T-helper 17 cell (primary cell): ENCODE results near the gene PSMC1. TPM values are rescaled to one million over a fixed set of nuclear protein-coding genes. Genes with fewer than 3 reads are reported as not detected.

ENCODE experiments used
- ATAC-seq: fragments of 150-1000 bp; cut with Tn5 transposase; 2 replicates; pipeline ENCODE4 v1.10.0; 2021; ENCODE audit warnings: mild to moderate bottlenecking, moderate library complexity
- DNase-seq, 3 donors: peaks; one replicate each; pipeline versions ENCODE4 v3.0.0 to v3.0.0-alpha.2; 2020 to 2021
- H3K9me3 ChIP-seq: one replicate; pipeline ENCODE4 v1.7.0; 2013; ENCODE audit warnings: low read length, mild to moderate bottlenecking; ENCODE audit not compliant: control insufficient read depth, poor library complexity, severe bottlenecking
- H3K27ac Mint-ChIP-seq: one replicate; pipeline ENCODE4 v1.8.0; 2022; ENCODE audit warnings: mild to moderate bottlenecking, moderate library complexity, mixed read lengths
- H3K27me3 Mint-ChIP-seq: one replicate; pipeline ENCODE4 v1.8.0; 2022; ENCODE audit warnings: mixed read lengths
- H3K36me3 Mint-ChIP-seq: one replicate; pipeline ENCODE4 v1.8.0; 2022; ENCODE audit warnings: low read depth, mixed read lengths
- H3K4me1 Mint-ChIP-seq: one replicate; pipeline ENCODE4 v1.8.0; 2022; ENCODE audit warnings: mild to moderate bottlenecking, mixed read lengths
- H3K4me3 Mint-ChIP-seq: one replicate; pipeline ENCODE4 v1.8.0; 2022; ENCODE audit warnings: mild to moderate bottlenecking, moderate library complexity, mixed read lengths
- total RNA-seq, 4 donors: library from RNA in 2 of 4; stranded (reverse) in 2 of 4; gene quantifications; one replicate each; pipeline ENCODE4 v1.2.3 and lab custom pipeline; 2022 to 2026

Gene PSMC1
- total RNA-seq, 2 donors from 2014 or later: 61.6 to 65.8 TPM

DNA sequence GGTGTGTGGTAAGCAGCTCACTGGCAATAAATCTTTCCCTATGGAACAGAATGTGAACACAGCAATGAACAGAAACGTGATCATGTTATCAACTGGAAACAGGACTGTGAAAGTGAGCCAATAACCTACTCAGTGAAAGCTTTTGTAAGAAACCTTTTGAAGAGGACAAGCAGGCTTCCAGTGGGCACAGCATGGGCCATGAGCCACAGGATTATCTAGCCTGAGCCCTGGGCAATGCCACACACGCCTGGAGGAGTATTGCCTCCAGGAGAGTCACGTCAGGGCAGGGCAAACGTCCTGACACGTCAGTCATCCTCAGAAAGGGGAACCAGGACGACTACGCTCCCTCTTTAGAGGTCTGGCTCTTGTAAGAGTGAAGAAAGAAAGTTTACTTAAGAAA is 43.1 kb downstream of the PSMC1 start:
- peaks cover 7% of the 10 kb centered on the region for H3K4me1 Mint-ChIP-seq
- H3K27me3 Mint-ChIP-seq: no peaks in the 10 kb centered on the region
- no peak for DNase-seq
- H3K36me3 Mint-ChIP-seq: peaks cover 6% of the 10 kb centered on the region
- H3K27ac Mint-ChIP-seq: no peak overlapping the region
- H3K4me3 Mint-ChIP-seq: no peak overlapping the region
- H3K9me3 ChIP-seq: no peaks in the 10 kb centered on the region
- ATAC-seq: peak; percentile 27

DNA sequence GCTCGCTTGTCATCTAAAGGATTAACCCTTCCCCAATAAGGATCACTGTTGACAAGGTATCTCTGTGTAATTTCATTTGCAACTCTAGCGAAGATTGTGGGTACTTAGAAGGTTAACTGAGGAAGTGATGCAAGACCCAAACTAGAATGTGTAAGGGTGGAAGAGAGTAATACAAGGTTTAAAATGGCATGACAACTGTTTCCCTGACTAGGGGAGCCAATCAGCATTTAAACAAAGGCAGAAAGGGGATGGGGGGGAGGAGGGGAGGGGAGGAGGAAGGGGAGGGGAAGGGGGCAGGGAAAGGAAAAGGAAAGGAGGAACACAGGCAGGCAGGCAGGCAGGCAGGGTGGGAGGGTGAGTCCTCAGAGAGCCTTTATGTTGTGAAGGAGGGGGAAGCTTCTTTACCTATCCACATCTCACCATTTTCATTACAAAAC is 44.3 kb downstream of the PSMC1 start:
- peaks cover 12% of the 10 kb centered on the region for H3K4me1 Mint-ChIP-seq
- ATAC-seq: no peak
- DNase-seq: no peak
- no peaks in the 10 kb centered on the region for H3K9me3 ChIP-seq
- H3K27me3 Mint-ChIP-seq: no peaks in the 10 kb centered on the region
- peak overlapping the region; percentile 64 for H3K27ac Mint-ChIP-seq
- no peak overlapping the region for H3K4me3 Mint-ChIP-seq
- peaks cover 10% of the 10 kb centered on the region for H3K36me3 Mint-ChIP-seq

DNA sequence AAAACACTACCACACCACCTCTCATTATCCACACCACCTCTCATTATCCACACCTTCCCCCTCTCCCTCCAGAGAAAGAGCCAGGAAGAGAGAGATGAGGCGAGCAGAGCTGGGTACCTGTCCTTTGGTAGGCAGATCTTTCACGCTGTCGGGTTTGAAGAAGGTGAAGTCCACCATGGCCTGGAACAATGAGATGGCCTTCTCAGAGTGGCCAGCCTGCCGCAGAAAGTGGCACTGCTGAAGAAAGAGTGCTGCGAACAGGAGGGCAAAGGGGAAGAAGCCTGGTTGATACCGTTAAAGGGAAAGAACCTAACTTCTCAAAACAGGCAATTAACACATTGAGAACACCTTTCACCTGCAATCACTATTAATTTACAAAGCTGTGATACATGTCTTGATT is 44.8 kb downstream of the PSMC1 start:
- H3K36me3 Mint-ChIP-seq: peaks cover 10% of the 10 kb centered on the region
- DNase-seq (no peak), ATAC-seq (no peak)
- peak overlapping the region; percentile 64 for H3K27ac Mint-ChIP-seq
- no peaks in the 10 kb centered on the region for H3K9me3 ChIP-seq
- H3K4me1 Mint-ChIP-seq: peaks cover 12% of the 10 kb centered on the region
- no peak overlapping the region for H3K4me3 Mint-ChIP-seq
- no peaks in the 10 kb centered on the region for H3K27me3 Mint-ChIP-seq

DNA sequence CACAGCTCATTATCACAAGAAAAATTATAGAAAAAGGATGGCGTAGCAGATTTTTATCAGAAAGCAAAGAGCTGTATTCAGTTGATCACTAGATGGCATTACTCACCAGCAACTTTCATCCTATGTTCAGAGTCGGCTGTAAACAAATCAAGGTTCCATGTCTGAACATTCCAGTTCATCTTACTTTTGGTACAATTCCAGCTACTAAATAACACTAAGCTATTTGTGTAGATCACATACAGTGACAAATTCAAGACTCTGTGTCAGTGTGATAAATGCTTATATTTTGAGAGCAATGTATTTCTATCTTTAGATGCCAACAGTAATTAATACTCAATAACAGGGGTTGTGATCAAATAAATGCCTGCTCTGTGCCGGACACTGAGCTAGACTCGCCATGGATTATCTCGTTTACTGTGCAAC is 45.3 kb downstream of the PSMC1 start:
- no peaks in the 10 kb centered on the region for H3K9me3 ChIP-seq
- no peaks in the 10 kb centered on the region for H3K27me3 Mint-ChIP-seq
- DNase-seq: no peak
- H3K4me3 Mint-ChIP-seq: no peak overlapping the region
- H3K27ac Mint-ChIP-seq: no peak overlapping the region
- peaks cover 12% of the 10 kb centered on the region for H3K4me1 Mint-ChIP-seq
- H3K36me3 Mint-ChIP-seq: peaks cover 12% of the 10 kb centered on the region
- ATAC-seq: no peak

DNA sequence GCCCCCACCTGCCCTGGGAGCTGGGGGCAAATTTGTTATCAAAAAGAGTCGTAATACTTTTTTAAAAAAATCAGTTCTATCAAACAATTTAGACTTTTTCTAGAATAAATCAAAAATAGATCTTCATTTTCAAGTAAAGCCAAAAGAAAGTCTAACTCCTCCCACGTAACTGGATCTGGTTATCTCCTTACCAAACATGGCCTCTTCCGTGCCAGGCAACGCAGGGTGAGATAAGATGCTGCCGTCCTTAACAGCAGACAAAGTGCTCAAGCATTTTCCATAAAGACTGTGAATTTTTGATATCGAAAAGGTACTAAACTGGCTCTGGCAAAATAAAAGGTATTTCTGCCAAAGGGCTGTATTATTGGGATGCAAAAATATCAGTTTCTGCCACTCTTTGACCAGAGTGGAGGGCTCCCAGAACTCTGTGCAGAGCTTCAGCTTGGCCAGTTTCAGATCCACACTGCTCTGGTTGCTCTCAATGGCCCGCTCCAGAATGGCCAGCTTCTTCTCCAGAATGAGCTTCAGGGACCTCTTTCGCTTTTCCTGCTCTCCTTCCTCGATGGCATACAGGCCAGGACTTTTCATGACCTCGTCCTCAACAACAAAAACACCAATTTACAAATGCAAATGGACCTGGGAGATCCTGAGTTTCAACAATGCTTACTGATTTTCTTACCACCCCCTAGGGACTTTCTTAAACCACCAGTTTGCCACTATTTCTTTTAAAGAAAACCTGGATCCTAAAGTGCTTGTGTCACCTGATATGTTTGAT is 46.4 kb downstream of the PSMC1 start:
- no peaks in the 10 kb centered on the region for H3K27me3 Mint-ChIP-seq
- no peaks in the 10 kb centered on the region for H3K9me3 ChIP-seq
- no peak overlapping the region for H3K27ac Mint-ChIP-seq
- H3K4me3 Mint-ChIP-seq: no peak overlapping the region
- DNase-seq (no peak), ATAC-seq (no peak)
- peaks cover 12% of the 10 kb centered on the region for H3K36me3 Mint-ChIP-seq
- peaks cover 12% of the 10 kb centered on the region for H3K4me1 Mint-ChIP-seq

DNA sequence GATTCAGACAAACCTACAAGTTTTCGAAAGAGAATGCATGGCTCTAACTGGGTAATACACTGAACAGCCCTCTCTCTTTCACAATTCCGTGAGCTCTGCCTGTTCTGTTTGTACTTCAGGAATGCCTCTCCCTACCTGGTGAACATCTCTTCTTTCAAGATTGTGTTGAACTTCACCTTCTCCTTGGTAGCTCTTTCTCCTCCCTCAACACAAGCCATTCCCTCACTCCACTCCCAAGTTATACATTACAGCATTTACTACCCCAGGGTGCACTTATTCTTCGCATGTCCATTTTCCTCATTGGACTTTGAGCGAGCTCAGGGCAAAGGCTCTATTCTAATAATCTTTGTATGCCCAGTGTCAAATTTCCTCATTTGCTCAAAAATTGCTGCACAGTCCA is 47.1 kb downstream of the PSMC1 start:
- H3K36me3 Mint-ChIP-seq: peaks cover 12% of the 10 kb centered on the region
- no peak overlapping the region for H3K4me3 Mint-ChIP-seq
- no peak for DNase-seq
- ATAC-seq: no peak
- H3K4me1 Mint-ChIP-seq: peaks cover 12% of the 10 kb centered on the region
- H3K9me3 ChIP-seq: no peaks in the 10 kb centered on the region
- no peak overlapping the region for H3K27ac Mint-ChIP-seq
- no peaks in the 10 kb centered on the region for H3K27me3 Mint-ChIP-seq

DNA sequence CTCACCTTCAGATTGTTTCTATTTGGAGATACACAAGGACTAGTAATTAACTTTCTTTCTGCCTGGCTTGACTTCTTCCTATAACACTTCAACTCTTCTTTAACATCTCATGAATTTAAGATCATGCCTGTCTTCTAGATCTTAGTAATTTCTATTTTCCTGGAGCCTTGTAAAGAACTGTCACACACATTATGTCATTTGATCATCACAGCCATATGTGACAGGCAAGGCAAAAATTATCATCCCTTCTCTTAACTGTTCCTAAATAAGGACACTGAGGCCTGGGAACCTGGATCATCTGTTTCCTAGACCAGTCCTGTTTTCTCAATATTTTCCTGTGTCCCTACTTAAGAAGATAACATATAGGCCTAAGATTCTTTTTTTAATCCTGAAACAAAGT is 48.1 kb downstream of the PSMC1 start:
- DNase-seq (no peak), ATAC-seq (no peak)
- H3K27me3 Mint-ChIP-seq: no peaks in the 10 kb centered on the region
- H3K9me3 ChIP-seq: no peaks in the 10 kb centered on the region
- H3K4me3 Mint-ChIP-seq: no peak overlapping the region
- peaks cover 14% of the 10 kb centered on the region for H3K4me1 Mint-ChIP-seq
- peaks cover 14% of the 10 kb centered on the region for H3K36me3 Mint-ChIP-seq
- H3K27ac Mint-ChIP-seq: no peak overlapping the region

DNA sequence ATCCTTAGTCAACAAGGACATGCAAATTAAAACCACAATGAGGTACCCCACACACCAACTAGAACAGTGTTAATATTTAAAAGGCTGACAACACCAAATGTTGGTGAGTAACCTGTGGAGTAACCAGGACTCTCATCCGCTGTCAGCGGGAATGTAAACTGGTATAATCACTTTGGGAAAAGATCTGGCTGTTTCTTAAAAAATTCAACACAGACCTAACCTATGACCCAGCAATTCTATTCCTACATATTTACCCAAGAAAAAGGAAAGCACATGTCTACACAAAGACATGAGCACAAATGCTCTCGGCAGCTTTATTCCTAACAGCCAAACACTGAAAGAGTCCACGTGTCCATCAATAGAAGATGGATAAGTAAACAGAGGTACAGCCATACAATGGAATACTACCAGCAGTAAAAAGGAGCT is 48.8 kb downstream of the PSMC1 start:
- ATAC-seq (no peak), DNase-seq (no peak)
- H3K27ac Mint-ChIP-seq: no peak overlapping the region
- H3K4me3 Mint-ChIP-seq: no peak overlapping the region
- H3K27me3 Mint-ChIP-seq: no peaks in the 10 kb centered on the region
- H3K9me3 ChIP-seq: no peaks in the 10 kb centered on the region
- peaks cover 14% of the 10 kb centered on the region for H3K4me1 Mint-ChIP-seq
- peaks cover 14% of the 10 kb centered on the region for H3K36me3 Mint-ChIP-seq

DNA sequence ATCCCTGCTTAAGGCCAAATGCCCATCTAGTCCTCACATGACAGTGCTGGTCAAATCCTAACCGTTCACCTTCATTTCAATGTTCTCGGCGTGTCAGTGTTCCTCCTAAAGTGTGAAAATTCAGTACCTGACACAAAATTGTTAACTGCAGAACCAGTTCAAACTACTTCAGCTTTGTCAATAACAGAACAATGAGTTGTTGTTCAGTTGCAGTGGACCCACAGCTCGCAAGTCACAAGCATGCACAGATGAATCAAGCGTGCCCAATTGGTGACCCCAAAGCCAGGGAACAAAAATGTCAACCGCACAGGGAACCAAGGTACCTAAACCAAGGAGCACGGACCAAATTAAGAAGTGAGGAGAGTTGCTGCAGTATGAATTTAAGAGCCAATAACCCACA is 52.2 kb downstream of the PSMC1 start:
- Mint-ChIP-seq H3K27ac (no peak overlapping the region), H3K4me1 (peaks cover 8% of the 10 kb centered on the region), H3K27me3 (no peaks in the 10 kb centered on the region), H3K4me3 (no peak overlapping the region), H3K36me3 (peaks cover 12% of the 10 kb centered on the region)
- H3K9me3 ChIP-seq: no peaks in the 10 kb centered on the region
- ATAC-seq (no peak), DNase-seq (no peak)

DNA sequence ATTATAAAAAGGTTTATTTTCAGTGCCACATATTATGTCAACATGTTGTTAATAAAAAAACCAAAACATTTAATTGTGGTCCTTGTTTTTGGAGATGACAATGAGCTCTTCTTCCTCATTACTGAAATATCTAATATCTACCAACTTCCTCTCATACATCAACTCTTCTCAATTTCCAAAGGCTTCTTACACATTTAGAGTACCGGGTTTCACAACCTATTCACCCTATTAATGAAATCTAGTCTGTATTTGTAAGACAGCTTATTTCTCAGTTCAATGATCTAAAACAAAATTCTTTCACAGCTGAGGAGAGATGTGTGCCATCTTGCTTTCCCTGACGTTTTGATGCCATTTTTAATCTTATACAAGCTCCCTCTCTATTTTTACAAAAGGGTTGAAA is 60.9 kb downstream of the PSMC1 start:
- Mint-ChIP-seq H3K4me3 (no peak overlapping the region), H3K4me1 (peaks cover 14% of the 10 kb centered on the region), H3K27ac (peak overlapping the region; percentile 16), H3K27me3 (no peaks in the 10 kb centered on the region), H3K36me3 (peaks cover 8% of the 10 kb centered on the region)
- no peak for DNase-seq
- no peaks in the 10 kb centered on the region for H3K9me3 ChIP-seq
- no peak for ATAC-seq

DNA sequence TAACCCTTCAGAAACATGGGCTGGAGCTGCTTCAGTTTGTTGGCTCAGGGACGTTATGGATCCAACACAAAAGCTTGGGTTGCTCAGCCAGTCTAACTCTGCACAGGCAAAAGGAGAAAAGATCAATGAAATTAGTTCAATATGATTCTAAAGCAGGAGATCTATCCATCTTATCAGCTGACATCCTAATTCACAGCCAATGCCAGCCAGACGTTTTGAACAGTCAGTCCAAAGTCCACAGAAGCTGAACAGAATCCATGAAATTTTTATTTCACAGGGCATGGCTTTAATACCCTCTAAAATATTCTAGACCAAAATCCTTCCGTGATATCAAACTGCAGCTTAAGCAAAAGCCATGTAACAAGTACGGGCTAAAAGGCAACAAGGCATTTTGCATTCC is 61.7 kb downstream of the PSMC1 start:
- Mint-ChIP-seq H3K4me1 (peaks cover 14% of the 10 kb centered on the region), H3K36me3 (peaks cover 8% of the 10 kb centered on the region), H3K4me3 (no peak overlapping the region), H3K27ac (no peak overlapping the region), H3K27me3 (no peaks in the 10 kb centered on the region)
- no peak for ATAC-seq
- no peak for DNase-seq
- no peaks in the 10 kb centered on the region for H3K9me3 ChIP-seq

DNA sequence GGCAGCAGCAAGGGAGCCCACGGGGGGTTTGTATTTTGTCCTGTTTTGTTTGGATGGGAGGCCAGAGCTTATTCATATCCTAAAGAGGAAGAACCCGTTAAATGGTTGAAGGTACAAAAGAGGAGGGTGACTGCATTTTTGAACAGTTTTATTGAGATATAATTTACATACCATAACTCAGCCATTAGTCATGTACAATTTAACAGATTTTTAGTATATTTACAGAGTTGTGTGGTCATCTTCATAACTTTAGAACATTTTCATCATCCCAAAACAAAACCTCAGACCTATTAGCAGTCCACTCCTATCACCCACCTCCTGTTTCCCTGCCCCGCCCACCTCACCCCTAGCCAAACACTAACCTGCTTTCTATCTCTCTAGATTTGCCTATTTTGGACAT is 62.8 kb downstream of the PSMC1 start:
- no peaks in the 10 kb centered on the region for H3K27me3 Mint-ChIP-seq
- peaks cover 15% of the 10 kb centered on the region for H3K4me1 Mint-ChIP-seq
- no peaks in the 10 kb centered on the region for H3K9me3 ChIP-seq
- DNase-seq (no peak), ATAC-seq (no peak)
- no peak overlapping the region for H3K4me3 Mint-ChIP-seq
- no peak overlapping the region for H3K27ac Mint-ChIP-seq
- peaks cover 11% of the 10 kb centered on the region for H3K36me3 Mint-ChIP-seq

DNA sequence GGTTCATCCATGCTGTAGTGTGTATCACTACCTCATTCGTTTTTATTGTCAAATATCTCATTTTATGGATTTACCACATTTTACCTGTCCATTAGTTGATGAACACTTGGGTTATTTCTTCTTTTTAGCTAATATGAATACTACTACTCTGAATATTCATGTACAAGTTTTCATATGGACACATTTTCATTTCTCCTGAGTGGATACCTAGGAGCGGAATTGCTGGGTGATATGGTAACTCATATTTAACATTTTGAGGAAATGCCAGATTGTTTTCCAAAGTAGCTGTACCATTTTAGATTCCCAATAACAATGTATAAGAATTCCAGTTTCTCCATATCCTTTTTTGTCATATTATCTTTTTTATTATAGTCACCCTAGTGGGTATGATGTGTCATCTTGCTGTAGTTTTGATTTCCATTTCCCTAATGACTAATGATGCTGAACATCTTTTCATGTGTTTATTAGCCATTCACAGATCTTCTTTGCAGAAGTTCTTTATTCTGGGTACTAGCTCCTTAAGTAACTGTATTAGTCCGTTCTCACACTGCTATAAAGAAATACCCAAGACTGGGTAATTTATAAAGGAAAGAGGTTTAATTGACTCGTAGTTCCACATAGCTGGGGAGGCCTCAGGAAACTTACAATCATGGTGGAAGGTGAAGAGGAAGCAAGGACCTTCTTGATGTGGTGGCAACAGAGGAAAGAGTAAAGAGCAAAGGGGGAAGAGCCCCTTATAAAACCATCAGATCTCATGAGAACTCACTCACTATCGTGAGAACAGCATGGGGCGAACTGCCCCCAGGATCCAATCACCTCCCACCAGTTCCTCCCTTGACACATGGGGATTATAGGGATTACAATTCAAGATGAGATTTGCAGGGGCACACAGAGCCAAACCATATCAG is 63.5 kb downstream of the PSMC1 start:
- DNase-seq: no peak
- H3K27me3 Mint-ChIP-seq: no peaks in the 10 kb centered on the region
- no peak overlapping the region for H3K27ac Mint-ChIP-seq
- H3K4me1 Mint-ChIP-seq: peaks cover 18% of the 10 kb centered on the region
- H3K4me3 Mint-ChIP-seq: no peak overlapping the region
- H3K9me3 ChIP-seq: no peaks in the 10 kb centered on the region
- peaks cover 14% of the 10 kb centered on the region for H3K36me3 Mint-ChIP-seq
- no peak for ATAC-seq
